HL-60 (cell line): ENCODE measurements around the gene PLPP7.

Experiments used
- CTCF ChIP-seq: IDR thresholded peaks from one replicate; pipeline ENCODE4 v1.5.1; 2011; ENCODE audit warnings: low read length, control low read depth, inconsistent platforms; ENCODE audit not compliant: insufficient read depth
- GABPA ChIP-seq: IDR thresholded peaks from 2 replicates; pipeline ENCODE4 v1.6.1; 2012; ENCODE audit warnings: low read depth
- TF ChIP-seq, protein P1 (sequence below): IDR thresholded peaks from 2 replicates; pipeline ENCODE4 v1.6.1; 2012; ENCODE audit warnings: low read depth; ENCODE audit not compliant: insufficient replicate concordance

DNA sequence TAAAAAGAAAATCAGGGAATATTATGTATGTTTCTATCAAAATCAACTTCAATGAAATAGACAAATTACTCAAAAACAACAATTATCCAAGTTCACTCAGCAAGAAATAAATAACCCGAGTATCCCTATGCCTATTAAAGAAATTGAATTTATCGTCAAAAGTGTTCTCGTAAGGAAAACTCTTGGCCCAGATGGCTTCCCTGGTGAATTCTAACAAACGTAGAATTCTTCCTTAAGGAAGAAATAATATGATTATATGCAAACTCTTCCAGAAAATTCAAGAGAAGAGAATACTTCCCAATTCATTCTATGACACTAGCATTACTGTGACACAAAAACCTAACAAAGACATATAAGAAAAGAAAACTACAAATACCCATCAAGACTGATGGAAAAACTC lies 42.9 kb upstream of the PLPP7 start:
- TF ChIP-seq CTCF (no peak), GABPA (no peak)
- TF ChIP-seq, protein P1, sequence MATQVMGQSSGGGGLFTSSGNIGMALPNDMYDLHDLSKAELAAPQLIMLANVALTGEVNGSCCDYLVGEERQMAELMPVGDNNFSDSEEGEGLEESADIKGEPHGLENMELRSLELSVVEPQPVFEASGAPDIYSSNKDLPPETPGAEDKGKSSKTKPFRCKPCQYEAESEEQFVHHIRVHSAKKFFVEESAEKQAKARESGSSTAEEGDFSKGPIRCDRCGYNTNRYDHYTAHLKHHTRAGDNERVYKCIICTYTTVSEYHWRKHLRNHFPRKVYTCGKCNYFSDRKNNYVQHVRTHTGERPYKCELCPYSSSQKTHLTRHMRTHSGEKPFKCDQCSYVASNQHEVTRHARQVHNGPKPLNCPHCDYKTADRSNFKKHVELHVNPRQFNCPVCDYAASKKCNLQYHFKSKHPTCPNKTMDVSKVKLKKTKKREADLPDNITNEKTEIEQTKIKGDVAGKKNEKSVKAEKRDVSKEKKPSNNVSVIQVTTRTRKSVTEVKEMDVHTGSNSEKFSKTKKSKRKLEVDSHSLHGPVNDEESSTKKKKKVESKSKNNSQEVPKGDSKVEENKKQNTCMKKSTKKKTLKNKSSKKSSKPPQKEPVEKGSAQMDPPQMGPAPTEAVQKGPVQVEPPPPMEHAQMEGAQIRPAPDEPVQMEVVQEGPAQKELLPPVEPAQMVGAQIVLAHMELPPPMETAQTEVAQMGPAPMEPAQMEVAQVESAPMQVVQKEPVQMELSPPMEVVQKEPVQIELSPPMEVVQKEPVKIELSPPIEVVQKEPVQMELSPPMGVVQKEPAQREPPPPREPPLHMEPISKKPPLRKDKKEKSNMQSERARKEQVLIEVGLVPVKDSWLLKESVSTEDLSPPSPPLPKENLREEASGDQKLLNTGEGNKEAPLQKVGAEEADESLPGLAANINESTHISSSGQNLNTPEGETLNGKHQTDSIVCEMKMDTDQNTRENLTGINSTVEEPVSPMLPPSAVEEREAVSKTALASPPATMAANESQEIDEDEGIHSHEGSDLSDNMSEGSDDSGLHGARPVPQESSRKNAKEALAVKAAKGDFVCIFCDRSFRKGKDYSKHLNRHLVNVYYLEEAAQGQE: no peak
